HL-60 (cell line): Measurements from ENCODE around the gene GBP7.

Source experiments
- DNase-seq, 2 experiments: peaks; one replicate each; pipeline ENCODE4 v3.0.0-alpha.2; 2010 to 2020; ENCODE audit warnings: low read depth in 1 of 2, low spot score in 1 of 2
- H3K27ac ChIP-seq: fragments of 250-450 bp; sonication (Bioruptor Pico); replicated peaks from 2 replicates; pipeline ENCODE4 v1.5.1; 2020; ENCODE audit warnings: mild to moderate bottlenecking, moderate library complexity
- H3K27me3 ChIP-seq: fragments of 250-450 bp; sonication (Bioruptor Pico); 2 replicates; pipeline ENCODE4 v1.5.1; 2021; ENCODE audit warnings: mild to moderate bottlenecking, moderate library complexity; ENCODE audit not compliant: insufficient read depth, poor library complexity, severe bottlenecking
- H3K4me3 ChIP-seq: replicated peaks from 2 replicates; pipeline ENCODE4 v1.5.1; 2011; ENCODE audit warnings: mild to moderate bottlenecking, control low read depth, low read length; ENCODE audit not compliant: insufficient read depth
- CTCF ChIP-seq: IDR thresholded peaks from one replicate; pipeline ENCODE4 v1.5.1; 2011; ENCODE audit warnings: low read length, control low read depth, inconsistent platforms; ENCODE audit not compliant: insufficient read depth
- GABPA ChIP-seq: IDR thresholded peaks from 2 replicates; pipeline ENCODE4 v1.6.1; 2012; ENCODE audit warnings: low read depth
- POLR2AphosphoS5 ChIP-seq: IDR thresholded peaks from 2 replicates; pipeline ENCODE4 v1.6.1; 2012; ENCODE audit warnings: low read depth
- SPI1 ChIP-seq: IDR thresholded peaks from 2 replicates; pipeline ENCODE4 v1.6.1; 2012; ENCODE audit warnings: low read depth, mild to moderate bottlenecking, borderline replicate concordance
- TF ChIP-seq, protein P1 (sequence below): IDR thresholded peaks from 2 replicates; pipeline ENCODE4 v1.6.1; 2012; ENCODE audit warnings: low read depth; ENCODE audit not compliant: insufficient replicate concordance

Gene GBP7

DNA sequence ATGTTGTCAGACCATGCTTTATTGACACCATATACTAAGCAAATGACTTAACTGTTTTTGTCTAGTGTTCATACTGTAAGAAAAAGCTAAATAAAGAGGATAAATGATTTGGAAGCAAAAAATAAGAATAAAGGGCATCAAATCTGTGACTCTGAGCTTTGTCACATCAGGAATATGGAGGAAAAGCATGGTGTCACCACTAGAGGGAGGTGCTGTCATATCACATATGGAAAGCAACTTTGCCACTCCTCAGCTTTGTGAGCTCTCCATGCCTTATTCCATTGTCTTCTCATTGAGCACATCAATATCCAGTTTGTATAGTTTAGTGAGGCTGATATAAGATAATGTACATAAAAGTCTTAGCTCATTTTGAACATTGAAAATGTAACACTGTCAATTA lies 90.0 kb downstream of the GBP7 start:
- no peaks in the 10 kb centered on the region for H3K27me3 ChIP-seq
- H3K27ac ChIP-seq: no peak overlapping the region
- TF ChIP-seq, protein P1, sequence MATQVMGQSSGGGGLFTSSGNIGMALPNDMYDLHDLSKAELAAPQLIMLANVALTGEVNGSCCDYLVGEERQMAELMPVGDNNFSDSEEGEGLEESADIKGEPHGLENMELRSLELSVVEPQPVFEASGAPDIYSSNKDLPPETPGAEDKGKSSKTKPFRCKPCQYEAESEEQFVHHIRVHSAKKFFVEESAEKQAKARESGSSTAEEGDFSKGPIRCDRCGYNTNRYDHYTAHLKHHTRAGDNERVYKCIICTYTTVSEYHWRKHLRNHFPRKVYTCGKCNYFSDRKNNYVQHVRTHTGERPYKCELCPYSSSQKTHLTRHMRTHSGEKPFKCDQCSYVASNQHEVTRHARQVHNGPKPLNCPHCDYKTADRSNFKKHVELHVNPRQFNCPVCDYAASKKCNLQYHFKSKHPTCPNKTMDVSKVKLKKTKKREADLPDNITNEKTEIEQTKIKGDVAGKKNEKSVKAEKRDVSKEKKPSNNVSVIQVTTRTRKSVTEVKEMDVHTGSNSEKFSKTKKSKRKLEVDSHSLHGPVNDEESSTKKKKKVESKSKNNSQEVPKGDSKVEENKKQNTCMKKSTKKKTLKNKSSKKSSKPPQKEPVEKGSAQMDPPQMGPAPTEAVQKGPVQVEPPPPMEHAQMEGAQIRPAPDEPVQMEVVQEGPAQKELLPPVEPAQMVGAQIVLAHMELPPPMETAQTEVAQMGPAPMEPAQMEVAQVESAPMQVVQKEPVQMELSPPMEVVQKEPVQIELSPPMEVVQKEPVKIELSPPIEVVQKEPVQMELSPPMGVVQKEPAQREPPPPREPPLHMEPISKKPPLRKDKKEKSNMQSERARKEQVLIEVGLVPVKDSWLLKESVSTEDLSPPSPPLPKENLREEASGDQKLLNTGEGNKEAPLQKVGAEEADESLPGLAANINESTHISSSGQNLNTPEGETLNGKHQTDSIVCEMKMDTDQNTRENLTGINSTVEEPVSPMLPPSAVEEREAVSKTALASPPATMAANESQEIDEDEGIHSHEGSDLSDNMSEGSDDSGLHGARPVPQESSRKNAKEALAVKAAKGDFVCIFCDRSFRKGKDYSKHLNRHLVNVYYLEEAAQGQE: no peak
- TF ChIP-seq CTCF (no peak), GABPA (no peak), SPI1 (no peak), POLR2AphosphoS5 (no peak)
- DNase-seq: no peak
- H3K4me3 ChIP-seq: no peak overlapping the region
